K562 (cell line): ENCODE data around the gene USP35. TPM values are rescaled to one million over a fixed set of nuclear protein-coding genes. Genes with fewer than 3 reads are reported as not detected.
A peak's percentile ranks its signal among the peaks of the same experiment; 100 is the strongest.

Source experiments
- BRD4 ChIP-seq: fragments of 200-600 bp; sonication (generic); IDR thresholded peaks from 2 replicates; pipeline ENCODE4 v1.6.1; 2017; ENCODE audit warnings: inconsistent platforms
- CREM ChIP-seq: IDR thresholded peaks from 2 replicates; pipeline ENCODE4 v1.6.1; 2014; ENCODE audit warnings: antibody characterized with exemption, low read depth
- DEAF1 ChIP-seq: fragments of 450-650 bp; formaldehyde crosslinking; IDR thresholded peaks from 2 replicates; pipeline ENCODE4 v1.4.0; 2020; ENCODE audit warnings: mild to moderate bottlenecking, moderate library complexity
- HMGN3 ChIP-seq: IDR thresholded peaks from 2 replicates; pipeline ENCODE4 v1.6.1; 2011; ENCODE audit warnings: borderline replicate concordance, low read depth, mild to moderate bottlenecking, mixed read lengths, low read length; ENCODE audit not compliant: insufficient read length; ENCODE audit errors: extremely low read depth
- KHSRP ChIP-seq: fragments of 450-650 bp; IDR thresholded peaks from 2 replicates; pipeline ENCODE4 v1.6.1; 2017
- NR2C2 ChIP-seq, 2 experiments: fragments of 200-800 bp in 1 of 2; sonication (Bioruptor generic) in 1 of 2; sonication (generic) in 1 of 2; formaldehyde crosslinking in 1 of 2; IDR thresholded peaks; 2 replicates each; pipeline versions ENCODE4 v1.6.1 to v1.8.0; 2016 to 2022; ENCODE audit warnings: mild to moderate bottlenecking in 1 of 2, missing compliant biosample characterization in 1 of 2, missing genetic modification characterization in 1 of 2, missing genetic modification reagents in 1 of 2
- TBP ChIP-seq: optimal IDR thresholded peaks from 2 replicates; pipeline ENCODE3; 2011; ENCODE audit warnings: low read depth, low read length, improper control_type of control experiment
- USF1 ChIP-seq: sonication (generic); formaldehyde crosslinking; IDR thresholded peaks from 2 replicates; pipeline ENCODE4 v1.9.0; 2022; ENCODE audit warnings: mild to moderate bottlenecking, missing genetic modification reagents
- ZNF174 ChIP-seq: fragments of 250-450 bp; sonication (Bioruptor Pico); IDR thresholded peaks from 2 replicates; pipeline ENCODE4 v1.4.0; 2020; ENCODE audit warnings: mild to moderate bottlenecking
- ZNF551 ChIP-seq: fragments of 250-450 bp; sonication (Bioruptor Pico); IDR thresholded peaks from 2 replicates; pipeline ENCODE4 v1.5.0; 2021; ENCODE audit warnings: mild to moderate bottlenecking, moderate library complexity
- ZNF655 ChIP-seq: fragments of 250-450 bp; sonication (Bioruptor Pico); IDR thresholded peaks from 2 replicates; pipeline ENCODE4 v1.5.0; 2021
- polyA plus RNA-seq, 8 experiments: library from polyadenylated mRNA; depleted of rRNA in 4 of 8; stranded (reverse) in 5 of 8; unstranded in 3 of 8; fragments of >200 nt; fragmentation: Nextera tagmentation in 2 of 8; fragmentation: Illumina TruSeq in 1 of 8; extraction: Ambion mirVana in 2 of 8; extraction: Trizol in 1 of 8; gene quantifications; 2 replicates each; pipeline versions ENCODE4 v1.2.1 to v1.2.3, GENCODE V29; 2011 to 2014; ENCODE audit warnings: inconsistent platforms in 1 of 8, missing spikeins in 1 of 8
- total RNA-seq, 7 experiments: library from RNA; depleted of rRNA in 6 of 7; stranded (reverse); fragments of >200 nt in 6 of 7; fragmentation: Illumina TruSeq in 2 of 7; extraction: Trizol in 2 of 7; gene quantifications; 2 replicates each; pipeline versions ENCODE4 v1.2.1 to v1.2.3, GENCODE V29; 2011 to 2021; ENCODE audit warnings: low replicate concordance in 1 of 7

The USP35 gene
- total and polyA plus RNA-seq, 9 of the 15 experiments (the other 6 are each of a cell fraction or from before 2014, with no cell fraction given) = 0.01 to 4.8 (median 3.6) TPM

GRCh38 chr11:78188286-78189173, at the start of gene USP35, which contains the start of gene KCTD21 (continued):
- TF ChIP-seq ZNF655 (CRISPR knock-in tag) (no peak), HMGN3 (peak; percentile 66), USF1 (CRISPR knock-in tag) (no peak), ZNF551 (CRISPR knock-in tag) (no peak), ZNF174 (CRISPR knock-in tag) (no peak), TBP (peak; percentile 6), BRD4 (no peak), NR2C2 (CRISPR knock-in tag; IDR thresholded peaks at IDR 0.05) (peak; percentile 76), NR2C2 (tag; IDR thresholded peaks at IDR 0.05) (peak; percentile 90), CREM (peak; percentile 92), DEAF1 (CRISPR knock-in tag) (no peak), KHSRP (no peak)
